OCI-LY7 (cell line): Measurements from ENCODE around the gene LHX5.

Experiments
- CTCF ChIP-seq: fragments of 200-600 bp; sonication (generic); conservative IDR thresholded peaks from 2 replicates; pipeline ENCODE4 v1.5.1; 2014; ENCODE audit warnings: mild to moderate bottlenecking, antibody characterized with exemption, low read length, moderate library complexity, mixed read lengths
- EZH2phosphoT487 ChIP-seq: fragments of 200-600 bp; sonication (generic); IDR thresholded peaks from 2 replicates; pipeline ENCODE4 v1.6.1; 2018; ENCODE audit warnings: low read depth, borderline replicate concordance, mild to moderate bottlenecking, mixed run types, antibody characterized with exemption, low read length, moderate library complexity, mixed read lengths

- TF ChIP-seq CTCF (no peak), EZH2phosphoT487 (no peak)
Observed at GRCh38 chr12:113436993-113437728, 34.5 kb downstream of the LHX5 start.
